Measurements from ENCODE around the gene ATP5ME.

DNA sequence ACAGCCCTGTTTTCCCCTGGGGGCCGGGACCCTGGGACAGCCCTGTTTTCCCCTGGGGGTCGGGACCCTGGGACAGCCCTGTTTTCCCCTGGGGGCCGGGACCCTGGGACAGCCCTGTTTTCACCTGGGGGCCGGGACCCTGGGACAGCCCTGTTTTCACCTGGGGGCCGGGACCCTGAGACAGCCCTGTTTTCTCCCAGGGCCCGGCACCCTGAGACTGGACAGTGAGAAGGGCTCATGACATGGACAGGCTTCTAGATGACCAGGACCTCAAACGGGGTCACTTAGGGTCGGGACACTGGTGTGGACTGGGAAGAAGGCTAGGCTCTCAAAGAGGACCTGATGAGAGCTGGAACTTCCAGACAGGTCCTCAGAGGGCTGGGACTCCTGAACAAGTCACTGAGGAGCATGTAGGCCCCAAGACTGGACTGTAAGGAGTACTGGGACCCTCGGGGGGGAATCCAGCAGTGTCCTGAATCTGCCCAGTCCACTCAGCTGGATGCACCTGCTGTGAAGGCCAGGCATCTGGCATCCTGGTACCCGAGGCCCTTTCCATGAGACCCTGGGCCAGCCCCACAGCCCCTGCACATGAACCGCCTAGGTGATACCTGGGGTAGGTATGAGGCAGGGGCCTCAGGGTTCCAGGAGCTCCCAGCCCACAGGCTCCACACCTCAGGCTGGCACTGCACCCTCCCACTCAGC, 34.0 kb upstream of the ATP5ME start:
- TF ChIP-seq, protein P1, sequence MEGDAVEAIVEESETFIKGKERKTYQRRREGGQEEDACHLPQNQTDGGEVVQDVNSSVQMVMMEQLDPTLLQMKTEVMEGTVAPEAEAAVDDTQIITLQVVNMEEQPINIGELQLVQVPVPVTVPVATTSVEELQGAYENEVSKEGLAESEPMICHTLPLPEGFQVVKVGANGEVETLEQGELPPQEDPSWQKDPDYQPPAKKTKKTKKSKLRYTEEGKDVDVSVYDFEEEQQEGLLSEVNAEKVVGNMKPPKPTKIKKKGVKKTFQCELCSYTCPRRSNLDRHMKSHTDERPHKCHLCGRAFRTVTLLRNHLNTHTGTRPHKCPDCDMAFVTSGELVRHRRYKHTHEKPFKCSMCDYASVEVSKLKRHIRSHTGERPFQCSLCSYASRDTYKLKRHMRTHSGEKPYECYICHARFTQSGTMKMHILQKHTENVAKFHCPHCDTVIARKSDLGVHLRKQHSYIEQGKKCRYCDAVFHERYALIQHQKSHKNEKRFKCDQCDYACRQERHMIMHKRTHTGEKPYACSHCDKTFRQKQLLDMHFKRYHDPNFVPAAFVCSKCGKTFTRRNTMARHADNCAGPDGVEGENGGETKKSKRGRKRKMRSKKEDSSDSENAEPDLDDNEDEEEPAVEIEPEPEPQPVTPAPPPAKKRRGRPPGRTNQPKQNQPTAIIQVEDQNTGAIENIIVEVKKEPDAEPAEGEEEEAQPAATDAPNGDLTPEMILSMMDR (IDR thresholded peaks at IDR 0.05 in 2 of 3, conservative IDR thresholded peaks at IDR 0.05 in 1 of 3; ENCODE audit: borderline replicate concordance in 1 of 3, insufficient read depth in 1 of 3, low read depth in 2 of 3, low read length in 2 of 3) = no peak
- TF ChIP-seq, protein P2, sequence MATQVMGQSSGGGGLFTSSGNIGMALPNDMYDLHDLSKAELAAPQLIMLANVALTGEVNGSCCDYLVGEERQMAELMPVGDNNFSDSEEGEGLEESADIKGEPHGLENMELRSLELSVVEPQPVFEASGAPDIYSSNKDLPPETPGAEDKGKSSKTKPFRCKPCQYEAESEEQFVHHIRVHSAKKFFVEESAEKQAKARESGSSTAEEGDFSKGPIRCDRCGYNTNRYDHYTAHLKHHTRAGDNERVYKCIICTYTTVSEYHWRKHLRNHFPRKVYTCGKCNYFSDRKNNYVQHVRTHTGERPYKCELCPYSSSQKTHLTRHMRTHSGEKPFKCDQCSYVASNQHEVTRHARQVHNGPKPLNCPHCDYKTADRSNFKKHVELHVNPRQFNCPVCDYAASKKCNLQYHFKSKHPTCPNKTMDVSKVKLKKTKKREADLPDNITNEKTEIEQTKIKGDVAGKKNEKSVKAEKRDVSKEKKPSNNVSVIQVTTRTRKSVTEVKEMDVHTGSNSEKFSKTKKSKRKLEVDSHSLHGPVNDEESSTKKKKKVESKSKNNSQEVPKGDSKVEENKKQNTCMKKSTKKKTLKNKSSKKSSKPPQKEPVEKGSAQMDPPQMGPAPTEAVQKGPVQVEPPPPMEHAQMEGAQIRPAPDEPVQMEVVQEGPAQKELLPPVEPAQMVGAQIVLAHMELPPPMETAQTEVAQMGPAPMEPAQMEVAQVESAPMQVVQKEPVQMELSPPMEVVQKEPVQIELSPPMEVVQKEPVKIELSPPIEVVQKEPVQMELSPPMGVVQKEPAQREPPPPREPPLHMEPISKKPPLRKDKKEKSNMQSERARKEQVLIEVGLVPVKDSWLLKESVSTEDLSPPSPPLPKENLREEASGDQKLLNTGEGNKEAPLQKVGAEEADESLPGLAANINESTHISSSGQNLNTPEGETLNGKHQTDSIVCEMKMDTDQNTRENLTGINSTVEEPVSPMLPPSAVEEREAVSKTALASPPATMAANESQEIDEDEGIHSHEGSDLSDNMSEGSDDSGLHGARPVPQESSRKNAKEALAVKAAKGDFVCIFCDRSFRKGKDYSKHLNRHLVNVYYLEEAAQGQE (IDR thresholded peaks at IDR 0.05; ENCODE audit: low read depth) = no peak
- TF ChIP-seq POLR2AphosphoS5 (IDR thresholded peaks at IDR 0.05; ENCODE audit: low read depth, low read length) (no peak), ZNF274 (IDR thresholded peaks at IDR 0.05; ENCODE audit: low read depth, low read length) (no peak), POLR2A (IDR thresholded peaks at IDR 0.05; ENCODE audit: borderline replicate concordance, extremely low read depth, insufficient read depth, insufficient read length) (no peak), EZH2 (IDR thresholded peaks at IDR 0.05) (no peak), TCF7L2 (IDR thresholded peaks at IDR 0.05; ENCODE audit: borderline replicate concordance, extremely low read depth, insufficient read depth, insufficient read length) (no peak), RAD21 (IDR thresholded peaks at IDR 0.05; ENCODE audit: low read depth) (no peak), ELF1 (IDR thresholded peaks at IDR 0.05; ENCODE audit: borderline replicate concordance, low read depth) (no peak), SIN3A (IDR thresholded peaks at IDR 0.05; ENCODE audit: low read depth) (no peak), YY1 (IDR thresholded peaks at IDR 0.05; ENCODE audit: extremely low read depth, insufficient replicate concordance, low read depth, low read length) (no peak), JUND (IDR thresholded peaks at IDR 0.05) (no peak)
- TF ChIP-seq, protein P3, sequence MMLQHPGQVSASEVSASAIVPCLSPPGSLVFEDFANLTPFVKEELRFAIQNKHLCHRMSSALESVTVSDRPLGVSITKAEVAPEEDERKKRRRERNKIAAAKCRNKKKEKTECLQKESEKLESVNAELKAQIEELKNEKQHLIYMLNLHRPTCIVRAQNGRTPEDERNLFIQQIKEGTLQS (IDR thresholded peaks at IDR 0.05) = no peak
- TF ChIP-seq, protein P4, sequence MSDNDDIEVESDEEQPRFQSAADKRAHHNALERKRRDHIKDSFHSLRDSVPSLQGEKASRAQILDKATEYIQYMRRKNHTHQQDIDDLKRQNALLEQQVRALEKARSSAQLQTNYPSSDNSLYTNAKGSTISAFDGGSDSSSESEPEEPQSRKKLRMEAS (IDR thresholded peaks at IDR 0.05) = no peak
